Vagina (tissue), 2 donors: ENCODE results near the gene SLCO2B1.

Source experiments
- CTCF ChIP-seq, 3 experiments: fragments of 450-650 bp in 2 of 3; fragments of 200-600 bp in 1 of 3; sonication (generic) in 1 of 3; IDR thresholded peaks; one replicate each; pipeline ENCODE4 v1.5.1; 2017 to 2019; ENCODE audit warnings: antibody characterized with exemption in 3 of 3, mild to moderate bottlenecking in 2 of 3, moderate library complexity in 2 of 3
- POLR2A ChIP-seq, 2 donors: fragments of 450-650 bp; IDR thresholded peaks; one replicate each; pipeline ENCODE4 v1.6.1; 2017; ENCODE audit warnings: antibody characterized with exemption in 2 of 2, mild to moderate bottlenecking in 2 of 2, moderate library complexity in 2 of 2

- TF ChIP-seq POLR2A (IDR thresholded peaks at IDR 0.05) (no peak), CTCF (IDR thresholded peaks at IDR 0.05) (no peak)
Measured at GRCh38 chr11:75241906-75242644, 91.2 kb downstream of the SLCO2B1 start.
